Smooth muscle cell (in vitro differentiated cells): ENCODE results near the gene CFAP57. TPM values are rescaled to one million over a fixed set of nuclear protein-coding genes. Genes with fewer than 3 reads are reported as not detected.

Experiments
- DNase-seq: peaks from one replicate; lab custom pipeline; 2025; ENCODE audit not compliant: unreplicated experiment; lab: John Stamatoyannopoulos, UW
- H2AFZ ChIP-seq: fragments of 200-600 bp; sonication (generic); 2 replicates; pipeline ENCODE4 v1.6.0; 2016; ENCODE audit warnings: antibody characterized with exemption, low read depth, mild to moderate bottlenecking
- H3F3A ChIP-seq: fragments of 200-600 bp; sonication (generic); 2 replicates; pipeline ENCODE4 v1.6.0; 2017; ENCODE audit warnings: antibody characterized with exemption, low read depth
- H3K27ac ChIP-seq: fragments of 200-600 bp; sonication (generic); 2 replicates; pipeline ENCODE4 v1.5.1; 2016; ENCODE audit warnings: low read depth, mild to moderate bottlenecking
- H3K27me3 ChIP-seq: fragments of 200-600 bp; sonication (generic); 2 replicates; pipeline ENCODE4 v1.6.1; 2016; ENCODE audit warnings: low read depth, mild to moderate bottlenecking
- H3K36me3 ChIP-seq: fragments of 200-600 bp; sonication (generic); 2 replicates; pipeline ENCODE4 v1.5.1; 2016; ENCODE audit warnings: low read depth
- H3K4me1 ChIP-seq: fragments of 200-600 bp; sonication (generic); 2 replicates; pipeline ENCODE4 v1.5.1; 2016; ENCODE audit warnings: low read depth
- H3K4me2 ChIP-seq: fragments of 200-600 bp; sonication (generic); 2 replicates; pipeline ENCODE4 v1.6.0; 2016; ENCODE audit warnings: mild to moderate bottlenecking
- H3K4me3 ChIP-seq: fragments of 200-600 bp; sonication (generic); 2 replicates; pipeline ENCODE4 v1.5.1; 2016; ENCODE audit warnings: mild to moderate bottlenecking
- H3K79me2 ChIP-seq: fragments of 200-600 bp; sonication (generic); 2 replicates; pipeline ENCODE4 v1.6.0; 2016; ENCODE audit warnings: low read depth, mild to moderate bottlenecking
- H3K9ac ChIP-seq: fragments of 200-600 bp; sonication (generic); 2 replicates; pipeline ENCODE4 v1.6.0; 2016; ENCODE audit warnings: low read depth
- H3K9me3 ChIP-seq: fragments of 200-600 bp; sonication (generic); replicated peaks from 2 replicates; pipeline ENCODE4 v1.5.1; 2016; ENCODE audit warnings: low read depth
- H4K20me1 ChIP-seq: fragments of 200-600 bp; sonication (generic); 2 replicates; pipeline ENCODE4 v1.6.0; 2016; ENCODE audit warnings: low read depth
- WGBS: methylation state at CpG from one replicate; pipeline ENCODE4 v1.1.7; 2016; ENCODE audit warnings: low lambda C conversion rate; 5-methylcytosine and 5-hydroxymethylcytosine counted together
- polyA plus RNA-seq: library from polyadenylated mRNA; unstranded; fragments of >200 nt; fragmentation: Nextera tagmentation; extraction: Ambion mirVana; gene quantifications from 2 replicates; pipeline ENCODE4 v1.2.1, GENCODE V29; 2016
- total RNA-seq: library from RNA; depleted of rRNA; stranded (reverse); fragments of >200 nt; gene quantifications from 2 replicates; pipeline ENCODE4 v1.2.3, GENCODE V29; 2014
- TF ChIP-seq, protein P1 (sequence below): fragments of 200-600 bp; sonication (generic); IDR thresholded peaks from 2 replicates; pipeline ENCODE4 v1.5.1; 2017; ENCODE audit warnings: borderline replicate concordance, mild to moderate bottlenecking, antibody characterized with exemption; ENCODE audit not compliant: insufficient read depth, poor library complexity, severe bottlenecking

CFAP57 gene
- total and polyA plus RNA-seq, 2 experiments from 2014 or later = 0.22 TPM; not detected in 1

DNA sequence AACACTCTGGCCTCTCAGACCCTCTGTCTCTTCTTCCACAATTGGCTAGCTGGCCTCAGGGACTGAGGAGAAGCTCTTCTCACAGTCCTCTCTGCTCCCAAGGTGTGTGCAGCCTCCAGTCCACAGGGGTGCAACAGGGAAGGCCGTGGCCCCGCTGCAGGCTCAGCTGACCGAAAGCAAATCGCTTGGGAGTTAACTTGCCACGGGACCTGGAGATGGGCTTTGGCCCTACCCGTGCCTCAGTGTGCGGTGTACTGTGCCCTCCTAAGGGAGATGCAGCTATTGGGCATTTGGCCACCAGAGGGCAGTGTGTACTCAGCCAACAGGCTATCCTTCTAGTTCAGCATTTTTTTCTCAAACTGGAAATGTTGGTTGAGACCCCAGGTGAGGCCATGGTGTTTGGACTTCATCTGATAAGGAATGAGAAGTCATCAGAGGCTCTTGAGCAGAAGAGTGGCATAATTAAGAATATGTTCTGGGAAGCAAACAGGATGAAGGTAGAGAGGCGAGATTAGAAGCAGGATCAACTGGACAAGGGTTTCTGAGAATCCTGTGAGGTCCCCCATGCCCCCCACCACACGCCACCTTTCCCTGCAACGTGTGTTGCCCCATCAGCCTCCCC lies 55.1 kb downstream of the CFAP57 start:
- H3K9ac ChIP-seq = no peak overlapping the region
- 21% methylated on average over 10 of the region's 10 CpGs for WGBS
- peaks cover 8% of the 10 kb centered on the region for H3K4me1 ChIP-seq
- TF ChIP-seq, protein P1, sequence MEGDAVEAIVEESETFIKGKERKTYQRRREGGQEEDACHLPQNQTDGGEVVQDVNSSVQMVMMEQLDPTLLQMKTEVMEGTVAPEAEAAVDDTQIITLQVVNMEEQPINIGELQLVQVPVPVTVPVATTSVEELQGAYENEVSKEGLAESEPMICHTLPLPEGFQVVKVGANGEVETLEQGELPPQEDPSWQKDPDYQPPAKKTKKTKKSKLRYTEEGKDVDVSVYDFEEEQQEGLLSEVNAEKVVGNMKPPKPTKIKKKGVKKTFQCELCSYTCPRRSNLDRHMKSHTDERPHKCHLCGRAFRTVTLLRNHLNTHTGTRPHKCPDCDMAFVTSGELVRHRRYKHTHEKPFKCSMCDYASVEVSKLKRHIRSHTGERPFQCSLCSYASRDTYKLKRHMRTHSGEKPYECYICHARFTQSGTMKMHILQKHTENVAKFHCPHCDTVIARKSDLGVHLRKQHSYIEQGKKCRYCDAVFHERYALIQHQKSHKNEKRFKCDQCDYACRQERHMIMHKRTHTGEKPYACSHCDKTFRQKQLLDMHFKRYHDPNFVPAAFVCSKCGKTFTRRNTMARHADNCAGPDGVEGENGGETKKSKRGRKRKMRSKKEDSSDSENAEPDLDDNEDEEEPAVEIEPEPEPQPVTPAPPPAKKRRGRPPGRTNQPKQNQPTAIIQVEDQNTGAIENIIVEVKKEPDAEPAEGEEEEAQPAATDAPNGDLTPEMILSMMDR = peak; percentile 95
- no peaks in the 10 kb centered on the region for H3F3A ChIP-seq
- no peaks in the 10 kb centered on the region for H3K27me3 ChIP-seq
- H2AFZ ChIP-seq = no peak overlapping the region
- no peak overlapping the region for H3K27ac ChIP-seq
- no peaks in the 10 kb centered on the region for H4K20me1 ChIP-seq
- no peak overlapping the region for H3K4me2 ChIP-seq
- no peaks in the 10 kb centered on the region for H3K9me3 ChIP-seq
- H3K36me3 ChIP-seq = no peaks in the 10 kb centered on the region
- H3K4me3 ChIP-seq = no peak overlapping the region
- peak; percentile 49 for DNase-seq
- no peaks in the 10 kb centered on the region for H3K79me2 ChIP-seq

DNA sequence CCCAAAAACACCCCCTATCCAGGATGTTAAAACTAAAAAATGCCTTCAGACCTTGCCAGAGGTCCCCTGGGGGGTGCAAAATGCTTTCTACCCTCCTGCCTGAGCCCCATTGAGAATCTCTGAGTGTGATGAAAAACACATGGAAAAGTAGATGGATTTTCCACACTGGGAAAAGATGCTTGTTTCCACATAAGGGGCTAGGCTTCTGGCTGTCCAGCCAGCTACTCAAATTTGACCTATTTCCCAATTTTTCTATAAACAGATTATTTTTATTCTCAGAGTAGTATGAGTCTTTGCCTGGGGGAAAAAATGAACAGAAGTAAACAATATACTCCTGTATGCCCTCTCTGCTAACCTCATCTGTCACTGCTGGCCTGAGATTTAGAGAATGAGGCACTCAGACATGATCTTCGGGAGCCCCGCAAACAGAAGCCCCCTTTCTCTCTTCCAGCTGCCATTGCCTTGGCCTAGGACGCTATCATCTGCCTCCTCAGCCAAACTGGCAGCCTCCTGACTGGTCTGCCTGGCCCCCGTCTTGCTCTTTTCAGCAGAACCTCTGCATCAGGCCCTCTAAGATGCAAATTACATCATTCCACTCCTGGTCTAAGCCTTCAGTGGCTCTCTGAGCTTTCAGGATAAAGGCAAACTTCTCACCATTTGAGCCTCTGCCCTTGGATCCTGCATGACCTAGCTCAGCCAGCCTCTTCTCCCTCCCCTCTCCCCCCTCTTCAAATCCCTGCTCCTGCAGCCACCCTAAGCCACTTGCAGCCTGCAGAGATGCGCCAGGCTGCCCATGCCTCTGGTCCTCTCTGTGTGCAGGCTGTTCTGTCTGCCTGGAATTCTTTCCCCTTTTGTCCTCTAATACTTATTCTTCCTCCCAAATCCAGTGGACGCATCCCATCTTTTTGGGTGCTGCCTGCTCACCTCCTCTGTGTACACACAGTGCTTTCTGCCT lies 58.0 kb downstream of the CFAP57 start:
- Histone ChIP-seq H3K4me3 (no peak overlapping the region), H3K27me3 (no peaks in the 10 kb centered on the region), H3K36me3 (no peaks in the 10 kb centered on the region), H3K4me2 (no peak overlapping the region), H4K20me1 (no peaks in the 10 kb centered on the region), H3K79me2 (no peaks in the 10 kb centered on the region), H3K4me1 (peaks cover 8% of the 10 kb centered on the region), H3K27ac (no peak overlapping the region), H3K9me3 (no peaks in the 10 kb centered on the region), H3K9ac (no peak overlapping the region), H2AFZ (no peak overlapping the region), H3F3A (peaks cover 5% of the 10 kb centered on the region)
- TF ChIP-seq, protein P1 = no peak
- DNase-seq = no peak
- 69% methylated on average over 6 of the region's 6 CpGs for WGBS

DNA sequence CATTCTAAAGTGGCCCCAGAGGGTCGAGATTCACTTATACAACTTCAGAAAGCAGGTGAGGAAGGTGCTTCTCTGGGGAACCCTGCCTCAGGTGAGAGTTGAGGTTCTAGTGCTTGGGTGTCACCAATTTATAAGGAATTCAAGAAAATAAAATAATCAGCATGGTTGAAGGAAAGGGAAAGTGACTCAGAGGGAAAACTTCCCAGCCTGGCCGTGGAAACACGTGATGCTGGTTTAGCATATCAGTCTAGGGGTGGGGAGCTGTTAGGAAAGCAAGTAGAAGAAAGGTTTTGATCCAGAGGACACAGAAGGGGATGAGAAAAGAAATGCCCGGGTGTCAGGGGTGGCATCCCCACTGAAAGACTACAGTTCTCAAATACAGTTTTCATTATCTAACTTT lies 59.9 kb downstream of the CFAP57 start:
- Histone ChIP-seq H3K4me1 (peaks cover 8% of the 10 kb centered on the region), H3K79me2 (no peaks in the 10 kb centered on the region), H3K27ac (no peak overlapping the region), H3K4me3 (no peak overlapping the region), H4K20me1 (no peaks in the 10 kb centered on the region), H3K4me2 (peak overlapping the region; percentile 58), H3F3A (peaks cover 5% of the 10 kb centered on the region), H3K9ac (no peak overlapping the region), H2AFZ (peak overlapping the region; percentile 68), H3K36me3 (no peaks in the 10 kb centered on the region), H3K9me3 (no peaks in the 10 kb centered on the region), H3K27me3 (no peaks in the 10 kb centered on the region)
- DNase-seq = no peak
- 32% methylated on average over 4 of the region's 4 CpGs for WGBS
- TF ChIP-seq, protein P1 = no peak
